Measurements from ENCODE around the gene MSL3B.

The MSL3B gene

DNA sequence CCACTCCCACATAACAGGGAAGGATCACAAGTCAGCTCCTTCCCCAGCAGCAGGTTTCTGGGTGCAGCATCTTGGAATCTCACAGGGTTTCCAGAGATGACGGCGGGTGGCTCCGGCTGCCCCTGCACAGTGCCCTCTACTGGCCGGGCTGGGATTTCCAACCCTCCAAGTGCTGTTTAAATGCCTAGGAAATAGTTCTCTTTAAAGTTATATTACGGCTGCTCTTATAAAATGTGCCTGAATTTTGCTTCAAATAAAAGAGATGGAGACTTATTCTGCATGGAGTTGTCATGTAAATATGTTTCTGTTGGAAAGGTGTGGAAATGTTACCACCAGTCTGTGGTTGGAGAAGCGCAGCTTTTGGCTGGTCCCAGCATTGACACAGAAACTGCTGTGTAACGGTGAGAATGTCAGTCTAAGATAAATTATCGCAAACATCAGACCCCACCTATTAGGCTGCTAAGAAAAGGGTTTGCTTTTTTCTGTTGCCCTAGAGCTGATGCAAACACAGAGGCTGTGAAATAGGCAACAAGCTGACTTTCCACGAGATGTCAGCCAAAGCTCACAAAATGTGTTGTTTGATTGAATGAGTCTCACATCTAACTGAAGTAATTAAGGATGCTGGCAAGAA is 10.6 kb downstream of the MSL3B start:
- DNase-seq (ENCODE audit: low spot score): peak; percentile 57
- peaks cover 2% of the 10 kb centered on the region for H3K27me3 Mint-ChIP-seq (ENCODE audit: unreplicated experiment)
- no peak overlapping the region for H3K4me3 Mint-ChIP-seq (ENCODE audit: unreplicated experiment)
- H3K9me3 Mint-ChIP-seq (ENCODE audit: unreplicated experiment): no peaks in the 10 kb centered on the region
- no peak overlapping the region for H3K27ac Mint-ChIP-seq (ENCODE audit: unreplicated experiment)
- TF ChIP-seq CTCF (IDR thresholded peaks at IDR 0.05; ENCODE audit: unreplicated experiment): peak; percentile 88
- H3K36me3 Mint-ChIP-seq (ENCODE audit: low read depth, unreplicated experiment): no peaks in the 10 kb centered on the region
- H3K4me1 Mint-ChIP-seq (ENCODE audit: unreplicated experiment): peaks cover 11% of the 10 kb centered on the region

DNA sequence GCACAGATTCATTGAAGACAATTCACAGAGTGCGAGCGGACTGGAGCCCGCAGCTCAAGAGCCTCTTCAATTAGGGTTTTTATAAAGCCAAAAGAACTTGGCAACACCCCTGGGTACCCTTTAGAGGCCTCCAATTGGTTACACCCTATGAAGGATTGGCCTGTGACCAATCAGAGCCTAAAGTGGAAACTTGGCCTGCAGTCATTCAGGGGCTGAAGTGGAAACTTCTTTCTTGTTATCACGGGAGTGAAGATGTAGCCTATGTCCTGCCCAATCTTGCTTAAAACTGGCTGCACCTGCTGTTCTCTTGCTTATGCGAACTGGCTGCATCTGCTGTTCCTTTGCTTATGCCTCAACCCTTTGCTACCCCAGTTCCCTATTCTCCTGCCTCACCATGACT is 12.0 kb downstream of the MSL3B start:
- DNase-seq (ENCODE audit: low spot score): no peak
- Mint-ChIP-seq H3K36me3 (ENCODE audit: low read depth, unreplicated experiment) (no peaks in the 10 kb centered on the region), H3K4me3 (ENCODE audit: unreplicated experiment) (no peak overlapping the region), H3K27ac (ENCODE audit: unreplicated experiment) (no peak overlapping the region), H3K27me3 (ENCODE audit: unreplicated experiment) (peaks cover 3% of the 10 kb centered on the region), H3K4me1 (ENCODE audit: unreplicated experiment) (peaks cover 21% of the 10 kb centered on the region), H3K9me3 (ENCODE audit: unreplicated experiment) (no peaks in the 10 kb centered on the region)
- TF ChIP-seq CTCF (IDR thresholded peaks at IDR 0.05; ENCODE audit: unreplicated experiment): no peak

GRCh38 chr2:233855345-233855744 is 12.8 kb downstream of the MSL3B start:
- no peak for TF ChIP-seq CTCF (IDR thresholded peaks at IDR 0.05; ENCODE audit: unreplicated experiment)
- no peak for DNase-seq (ENCODE audit: low spot score)
- Mint-ChIP-seq H3K9me3 (ENCODE audit: unreplicated experiment) (no peaks in the 10 kb centered on the region), H3K27ac (ENCODE audit: unreplicated experiment) (no peak overlapping the region), H3K36me3 (ENCODE audit: low read depth, unreplicated experiment) (no peaks in the 10 kb centered on the region), H3K4me1 (ENCODE audit: unreplicated experiment) (peaks cover 21% of the 10 kb centered on the region), H3K4me3 (ENCODE audit: unreplicated experiment) (no peak overlapping the region), H3K27me3 (ENCODE audit: unreplicated experiment) (peaks cover 3% of the 10 kb centered on the region)

- peak; percentile 89 for DNase-seq (ENCODE audit: low spot score)
- Mint-ChIP-seq H3K4me1 (ENCODE audit: unreplicated experiment) (peaks cover 28% of the 10 kb centered on the region), H3K27me3 (ENCODE audit: unreplicated experiment) (peaks cover 3% of the 10 kb centered on the region), H3K27ac (ENCODE audit: unreplicated experiment) (peak within 1 kb of the TSS; percentile 70), H3K4me3 (ENCODE audit: unreplicated experiment) (peak within 1 kb of the TSS; percentile 98), H3K9me3 (ENCODE audit: unreplicated experiment) (no peaks in the 10 kb centered on the region), H3K36me3 (ENCODE audit: low read depth, unreplicated experiment) (no peaks in the 10 kb centered on the region)
- no peak for TF ChIP-seq CTCF (IDR thresholded peaks at IDR 0.05; ENCODE audit: unreplicated experiment)
Observed at GRCh38 chr2:233854241-233854981, 13.8 kb downstream of the MSL3B start, which contains the start of gene HJURP. Gene HJURP, minus strand, starts transcription at chr2:233854535. Its CDS starts 35 bp downstream, at chr2:233854500.

- no peak for DNase-seq (ENCODE audit: low spot score)
- Mint-ChIP-seq H3K36me3 (ENCODE audit: low read depth, unreplicated experiment) (no peaks in the 10 kb centered on the region), H3K27me3 (ENCODE audit: unreplicated experiment) (peaks cover 3% of the 10 kb centered on the region), H3K9me3 (ENCODE audit: unreplicated experiment) (no peaks in the 10 kb centered on the region), H3K4me3 (ENCODE audit: unreplicated experiment) (peak overlapping the region; percentile 98), H3K27ac (ENCODE audit: unreplicated experiment) (no peak overlapping the region), H3K4me1 (ENCODE audit: unreplicated experiment) (peaks cover 28% of the 10 kb centered on the region)
- TF ChIP-seq CTCF (IDR thresholded peaks at IDR 0.05; ENCODE audit: unreplicated experiment): no peak
Observed at GRCh38 chr2:233853883-233854240, 14.3 kb downstream of the MSL3B start.

All from endothelial cell (in vitro differentiated cells).